WTC11 (cell line): ENCODE measurements around the gene CFAP58. TPM values are rescaled to one million over a fixed set of nuclear protein-coding genes. Genes with fewer than 3 reads are reported as not detected.

Experiments
- ATAC-seq: fragments of 200-7000 bp; cut with Tn5 transposase; 2 replicates; pipeline ENCODE4 v1.10.0; 2021; ENCODE audit warnings: mild to moderate bottlenecking, moderate library complexity
- CTCF ChIA-PET: fragments of 300-600 bp; sonication (Branson Sonifier 250); formaldehyde crosslinking; loops from one replicate; lab custom pipeline; 2021; ENCODE audit warnings: antibody characterized with exemption; lab: Charles Lee
- POLR2A ChIA-PET: fragments of 350-600 bp; sonication (Branson Sonifier 250); formaldehyde crosslinking; loops from one replicate; lab custom pipeline; 2021; ENCODE audit warnings: antibody characterized with exemption; lab: Charles Lee
- DNase-seq: peaks from one replicate; pipeline ENCODE4 v3.0.0; 2021; ENCODE audit warnings: low spot score
- H3K27ac Mint-ChIP-seq: 2 replicates; pipeline ENCODE4 v1.8.0; 2021; ENCODE audit warnings: mixed read lengths
- H3K27me3 Mint-ChIP-seq: 2 replicates; pipeline ENCODE4 v1.8.0; 2021; ENCODE audit warnings: low read depth, mild to moderate bottlenecking, moderate library complexity, mixed read lengths
- H3K36me3 Mint-ChIP-seq: 2 replicates; pipeline ENCODE4 v1.8.0; 2021; ENCODE audit warnings: mixed read lengths
- H3K4me1 Mint-ChIP-seq: 2 replicates; pipeline ENCODE4 v1.8.0; 2022; ENCODE audit warnings: mixed read lengths
- H3K4me3 Mint-ChIP-seq: 2 replicates; pipeline ENCODE4 v1.8.0; 2021; ENCODE audit warnings: mild to moderate bottlenecking, moderate library complexity, mixed read lengths
- H3K9me3 Mint-ChIP-seq: 2 replicates; pipeline ENCODE4 v1.8.0; 2021; ENCODE audit warnings: mixed read lengths
- FOXP1 ChIP-seq: sonication (generic); formaldehyde crosslinking; IDR thresholded peaks from 2 replicates; pipeline ENCODE4 v1.8.0; 2022; ENCODE audit warnings: missing genetic modification reagents, mild to moderate bottlenecking, moderate library complexity, borderline replicate concordance
- HMGA2 ChIP-seq: fragments of 250-450 bp; sonication (Bioruptor Pico); IDR thresholded peaks from 2 replicates; pipeline ENCODE4 v1.4.0; 2021; ENCODE audit warnings: mild to moderate bottlenecking, moderate library complexity
- HMGXB4 ChIP-seq: sonication (generic); formaldehyde crosslinking; IDR thresholded peaks from 2 replicates; pipeline ENCODE4 v1.8.1; 2023; ENCODE audit warnings: mild to moderate bottlenecking, moderate library complexity, missing genetic modification reagents
- NR2C2 ChIP-seq: sonication (generic); formaldehyde crosslinking; IDR thresholded peaks from 2 replicates; pipeline ENCODE4 v1.8.0; 2022; ENCODE audit warnings: mild to moderate bottlenecking, missing genetic modification reagents
- OVOL2 ChIP-seq: fragments of 250-450 bp; sonication (Bioruptor Pico); IDR thresholded peaks from 2 replicates; pipeline ENCODE4 v1.9.0; 2021; ENCODE audit warnings: mild to moderate bottlenecking, borderline replicate concordance
- TEAD4 ChIP-seq: sonication (generic); formaldehyde crosslinking; IDR thresholded peaks from 2 replicates; pipeline ENCODE4 v1.8.0; 2022; ENCODE audit warnings: mild to moderate bottlenecking, missing genetic modification reagents
- ZBTB43 ChIP-seq: sonication (generic); formaldehyde crosslinking; IDR thresholded peaks from 2 replicates; pipeline ENCODE4 v1.8.1; 2023; ENCODE audit warnings: mild to moderate bottlenecking, missing genetic modification reagents
- ZNF232 ChIP-seq: sonication (generic); formaldehyde crosslinking; IDR thresholded peaks from 2 replicates; pipeline ENCODE4 v1.8.0; 2022; ENCODE audit warnings: mild to moderate bottlenecking, missing genetic modification reagents
- ZNF317 ChIP-seq: sonication (generic); formaldehyde crosslinking; IDR thresholded peaks from 2 replicates; pipeline ENCODE4 v1.8.1; 2023; ENCODE audit warnings: low read depth, mild to moderate bottlenecking, moderate library complexity, missing genetic modification reagents, borderline replicate concordance
- total RNA-seq: library from RNA; stranded (reverse); gene quantifications from 3 replicates; pipeline ENCODE4 v1.2.3, GENCODE V29; 2021
- TF ChIP-seq, protein P1 (sequence below): sonication (generic); formaldehyde crosslinking; IDR thresholded peaks from 2 replicates; pipeline ENCODE4 v1.8.1; 2022; ENCODE audit warnings: low read depth, mild to moderate bottlenecking, moderate library complexity, missing genetic modification reagents, borderline replicate concordance
- TF ChIP-seq, protein P2 (sequence below): sonication (generic); formaldehyde crosslinking; conservative IDR thresholded peaks from 2 replicates; pipeline ENCODE4 v1.8.1; 2022; ENCODE audit warnings: mild to moderate bottlenecking, missing genetic modification reagents
- TF ChIP-seq, protein P3 (sequence below): sonication (generic); formaldehyde crosslinking; IDR thresholded peaks from 2 replicates; pipeline ENCODE4 v1.8.1; 2023; ENCODE audit warnings: mild to moderate bottlenecking, missing genetic modification reagents
- TF ChIP-seq, protein P4 (sequence below): sonication (generic); formaldehyde crosslinking; IDR thresholded peaks from 2 replicates; pipeline ENCODE4 v1.8.1; 2023; ENCODE audit warnings: mild to moderate bottlenecking, missing genetic modification reagents, borderline replicate concordance

Gene CFAP58
- total RNA-seq, 1 experiment from 2014 or later = 1.0 TPM

DNA sequence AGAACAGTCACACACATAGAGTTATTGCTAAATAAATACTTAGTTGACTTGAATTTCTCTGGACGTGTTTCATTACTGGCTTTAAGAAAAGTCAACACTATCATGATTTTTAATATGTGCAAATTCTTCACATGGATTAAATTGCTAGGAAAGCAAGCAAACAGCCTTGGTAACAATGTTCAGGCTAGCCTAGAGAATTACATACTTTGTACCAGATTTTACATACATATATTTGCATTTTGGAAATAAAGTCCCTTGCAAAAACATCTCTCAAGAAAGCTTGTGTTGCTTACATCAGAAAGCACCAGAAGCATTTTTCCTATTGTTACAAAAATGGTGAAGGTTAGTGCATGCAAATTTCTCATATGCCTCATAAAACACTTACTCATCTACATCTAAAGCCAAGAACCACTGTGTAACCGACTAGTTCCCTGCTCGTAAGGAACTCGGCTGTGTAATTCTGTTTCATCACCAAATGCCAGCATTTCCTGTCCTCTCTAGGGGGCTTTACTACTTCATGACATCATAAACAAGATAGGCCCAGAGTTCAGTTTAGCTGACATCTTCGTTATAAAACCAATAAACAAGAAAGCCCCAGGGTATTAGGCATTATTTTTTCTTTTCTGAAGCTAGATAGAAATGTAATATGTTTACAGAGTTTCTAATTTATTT lies 87.8 kb downstream of the CFAP58 start (continued):
- TF ChIP-seq NR2C2 (CRISPR knock-in tag) = no peak

GRCh38 chr10:104445359-104445758 lies 91.7 kb downstream of the CFAP58 start:
- Mint-ChIP-seq H3K27me3 (no peaks in the 10 kb centered on the region), H3K4me1 (peaks cover 16% of the 10 kb centered on the region), H3K36me3 (no peaks in the 10 kb centered on the region), H3K27ac (no peak overlapping the region), H3K4me3 (no peak overlapping the region), H3K9me3 (no peaks in the 10 kb centered on the region)
- ChIA-PET POLR2A (no interaction called here), CTCF (no interaction called here)
- no peak for TF ChIP-seq TEAD4 (CRISPR knock-in tag)
- TF ChIP-seq, protein P1, sequence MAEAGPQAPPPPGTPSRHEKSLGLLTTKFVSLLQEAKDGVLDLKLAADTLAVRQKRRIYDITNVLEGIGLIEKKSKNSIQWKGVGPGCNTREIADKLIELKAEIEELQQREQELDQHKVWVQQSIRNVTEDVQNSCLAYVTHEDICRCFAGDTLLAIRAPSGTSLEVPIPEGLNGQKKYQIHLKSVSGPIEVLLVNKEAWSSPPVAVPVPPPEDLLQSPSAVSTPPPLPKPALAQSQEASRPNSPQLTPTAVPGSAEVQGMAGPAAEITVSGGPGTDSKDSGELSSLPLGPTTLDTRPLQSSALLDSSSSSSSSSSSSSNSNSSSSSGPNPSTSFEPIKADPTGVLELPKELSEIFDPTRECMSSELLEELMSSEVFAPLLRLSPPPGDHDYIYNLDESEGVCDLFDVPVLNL (CRISPR knock-in tag) = no peak
- no peak for TF ChIP-seq HMGXB4 (CRISPR knock-in tag)
- TF ChIP-seq, protein P2, sequence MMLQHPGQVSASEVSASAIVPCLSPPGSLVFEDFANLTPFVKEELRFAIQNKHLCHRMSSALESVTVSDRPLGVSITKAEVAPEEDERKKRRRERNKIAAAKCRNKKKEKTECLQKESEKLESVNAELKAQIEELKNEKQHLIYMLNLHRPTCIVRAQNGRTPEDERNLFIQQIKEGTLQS (CRISPR knock-in tag) = no peak
- TF ChIP-seq ZBTB43 = no peak
- TF ChIP-seq OVOL2 (CRISPR knock-in tag) = no peak
- no peak for TF ChIP-seq HMGA2
- TF ChIP-seq, protein P3, sequence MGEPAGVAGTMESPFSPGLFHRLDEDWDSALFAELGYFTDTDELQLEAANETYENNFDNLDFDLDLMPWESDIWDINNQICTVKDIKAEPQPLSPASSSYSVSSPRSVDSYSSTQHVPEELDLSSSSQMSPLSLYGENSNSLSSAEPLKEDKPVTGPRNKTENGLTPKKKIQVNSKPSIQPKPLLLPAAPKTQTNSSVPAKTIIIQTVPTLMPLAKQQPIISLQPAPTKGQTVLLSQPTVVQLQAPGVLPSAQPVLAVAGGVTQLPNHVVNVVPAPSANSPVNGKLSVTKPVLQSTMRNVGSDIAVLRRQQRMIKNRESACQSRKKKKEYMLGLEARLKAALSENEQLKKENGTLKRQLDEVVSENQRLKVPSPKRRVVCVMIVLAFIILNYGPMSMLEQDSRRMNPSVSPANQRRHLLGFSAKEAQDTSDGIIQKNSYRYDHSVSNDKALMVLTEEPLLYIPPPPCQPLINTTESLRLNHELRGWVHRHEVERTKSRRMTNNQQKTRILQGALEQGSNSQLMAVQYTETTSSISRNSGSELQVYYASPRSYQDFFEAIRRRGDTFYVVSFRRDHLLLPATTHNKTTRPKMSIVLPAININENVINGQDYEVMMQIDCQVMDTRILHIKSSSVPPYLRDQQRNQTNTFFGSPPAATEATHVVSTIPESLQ (CRISPR knock-in tag) = no peak
- no peak for TF ChIP-seq ZNF317 (CRISPR knock-in tag)
- TF ChIP-seq, protein P4, sequence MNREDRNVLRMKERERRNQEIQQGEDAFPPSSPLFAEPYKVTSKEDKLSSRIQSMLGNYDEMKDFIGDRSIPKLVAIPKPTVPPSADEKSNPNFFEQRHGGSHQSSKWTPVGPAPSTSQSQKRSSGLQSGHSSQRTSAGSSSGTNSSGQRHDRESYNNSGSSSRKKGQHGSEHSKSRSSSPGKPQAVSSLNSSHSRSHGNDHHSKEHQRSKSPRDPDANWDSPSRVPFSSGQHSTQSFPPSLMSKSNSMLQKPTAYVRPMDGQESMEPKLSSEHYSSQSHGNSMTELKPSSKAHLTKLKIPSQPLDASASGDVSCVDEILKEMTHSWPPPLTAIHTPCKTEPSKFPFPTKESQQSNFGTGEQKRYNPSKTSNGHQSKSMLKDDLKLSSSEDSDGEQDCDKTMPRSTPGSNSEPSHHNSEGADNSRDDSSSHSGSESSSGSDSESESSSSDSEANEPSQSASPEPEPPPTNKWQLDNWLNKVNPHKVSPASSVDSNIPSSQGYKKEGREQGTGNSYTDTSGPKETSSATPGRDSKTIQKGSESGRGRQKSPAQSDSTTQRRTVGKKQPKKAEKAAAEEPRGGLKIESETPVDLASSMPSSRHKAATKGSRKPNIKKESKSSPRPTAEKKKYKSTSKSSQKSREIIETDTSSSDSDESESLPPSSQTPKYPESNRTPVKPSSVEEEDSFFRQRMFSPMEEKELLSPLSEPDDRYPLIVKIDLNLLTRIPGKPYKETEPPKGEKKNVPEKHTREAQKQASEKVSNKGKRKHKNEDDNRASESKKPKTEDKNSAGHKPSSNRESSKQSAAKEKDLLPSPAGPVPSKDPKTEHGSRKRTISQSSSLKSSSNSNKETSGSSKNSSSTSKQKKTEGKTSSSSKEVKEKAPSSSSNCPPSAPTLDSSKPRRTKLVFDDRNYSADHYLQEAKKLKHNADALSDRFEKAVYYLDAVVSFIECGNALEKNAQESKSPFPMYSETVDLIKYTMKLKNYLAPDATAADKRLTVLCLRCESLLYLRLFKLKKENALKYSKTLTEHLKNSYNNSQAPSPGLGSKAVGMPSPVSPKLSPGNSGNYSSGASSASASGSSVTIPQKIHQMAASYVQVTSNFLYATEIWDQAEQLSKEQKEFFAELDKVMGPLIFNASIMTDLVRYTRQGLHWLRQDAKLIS (CRISPR knock-in tag) = no peak
- TF ChIP-seq ZNF232 (CRISPR knock-in tag) = no peak
- TF ChIP-seq FOXP1 (CRISPR knock-in tag) = no peak
- ATAC-seq = no peak
- no peak for DNase-seq
